NCI-H2196 (cell line): Measurements from ENCODE around the gene KLHL22.
"Not testable (repeated sequence)": the region's sequence is repeated elsewhere in the genome, so short reads cannot be mapped to it uniquely, and the experiment has no call there.

Experiments
- DNase-seq: peaks from one replicate; lab custom pipeline; 2025; ENCODE audit not compliant: unreplicated experiment; lab: John Stamatoyannopoulos, UW

The KLHL22 gene

DNA sequence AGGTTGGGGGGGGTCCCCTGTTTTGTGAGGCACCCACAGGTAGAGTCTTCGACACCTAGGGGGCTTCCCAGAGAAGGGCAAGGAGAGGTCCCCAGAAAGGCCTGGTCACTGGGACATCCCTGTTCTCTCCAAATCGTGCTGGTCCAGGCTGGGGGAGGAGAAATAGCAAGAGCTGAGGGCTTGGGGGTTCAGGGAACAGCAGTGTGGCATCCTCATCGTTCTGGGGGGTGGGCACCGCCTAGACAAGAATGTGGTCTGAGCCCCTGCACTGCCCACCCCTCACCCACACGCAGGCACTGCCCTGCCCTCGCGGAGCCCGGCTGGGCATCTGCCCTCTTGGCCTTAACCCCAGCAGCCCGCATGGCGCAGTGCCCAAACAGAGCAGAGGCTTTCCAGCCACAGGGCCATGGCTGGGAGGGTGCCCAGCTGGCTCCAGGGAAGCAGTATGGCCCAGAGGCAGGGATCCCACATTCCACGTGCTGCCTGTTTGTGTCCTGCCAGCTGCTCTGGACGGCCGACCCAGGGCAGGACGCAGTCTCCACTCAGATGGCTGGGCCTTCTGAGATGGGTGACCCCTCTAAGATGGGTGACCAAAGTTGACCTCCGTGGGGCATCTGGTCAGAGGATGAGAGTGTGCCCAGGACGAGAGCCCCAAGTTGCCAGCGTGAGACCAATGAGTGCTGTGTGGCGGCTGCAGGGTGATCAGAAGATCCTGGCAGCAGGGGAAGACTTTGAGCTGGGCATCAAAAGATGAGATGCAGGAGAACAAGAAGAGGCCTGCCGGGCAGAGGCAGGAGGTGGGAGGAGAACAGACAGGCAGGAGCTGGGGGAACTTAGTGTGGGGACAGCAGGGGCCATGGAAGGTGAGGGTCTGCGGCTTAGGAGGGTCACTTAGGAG lies 72.3 kb downstream of the KLHL22 start:
- DNase-seq: no peak

DNA sequence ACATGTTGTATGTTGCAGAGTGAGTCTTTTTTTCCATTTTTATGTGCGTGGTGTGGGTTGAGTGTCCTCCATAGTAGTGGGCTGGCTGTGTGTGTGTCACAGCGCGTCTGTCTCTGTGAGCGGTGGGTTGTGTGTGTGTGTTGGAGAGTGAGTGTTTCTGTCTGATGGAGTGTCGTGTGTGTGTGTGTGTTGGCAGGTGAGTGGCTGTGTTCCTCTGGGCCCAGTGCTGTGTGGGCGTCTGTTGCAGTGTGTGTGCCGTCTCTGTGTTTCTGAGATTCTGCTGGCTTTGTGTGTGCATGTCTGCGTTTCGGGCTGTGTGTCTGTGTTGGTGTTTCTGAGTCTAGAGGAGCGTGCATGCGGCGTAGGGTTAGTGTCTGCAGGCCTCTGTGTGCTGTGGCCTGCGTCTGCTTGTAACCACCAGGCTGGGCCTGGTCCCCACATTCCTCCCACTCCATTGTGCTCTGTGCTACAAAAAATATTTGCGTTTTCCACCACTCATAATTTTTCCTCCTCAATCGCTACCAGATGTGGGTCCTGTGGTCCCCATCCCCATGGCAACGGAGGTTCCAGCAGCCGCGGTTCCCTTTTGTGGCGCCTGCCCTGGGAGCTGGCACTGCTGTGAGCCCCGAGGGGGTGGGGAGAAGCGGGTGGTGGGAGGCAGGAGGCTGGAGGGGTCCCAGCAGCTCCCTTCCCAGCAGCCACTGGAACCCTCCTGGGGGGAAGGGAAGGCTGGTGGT lies 73.2 kb downstream of the KLHL22 start:
- no peak for DNase-seq

DNA sequence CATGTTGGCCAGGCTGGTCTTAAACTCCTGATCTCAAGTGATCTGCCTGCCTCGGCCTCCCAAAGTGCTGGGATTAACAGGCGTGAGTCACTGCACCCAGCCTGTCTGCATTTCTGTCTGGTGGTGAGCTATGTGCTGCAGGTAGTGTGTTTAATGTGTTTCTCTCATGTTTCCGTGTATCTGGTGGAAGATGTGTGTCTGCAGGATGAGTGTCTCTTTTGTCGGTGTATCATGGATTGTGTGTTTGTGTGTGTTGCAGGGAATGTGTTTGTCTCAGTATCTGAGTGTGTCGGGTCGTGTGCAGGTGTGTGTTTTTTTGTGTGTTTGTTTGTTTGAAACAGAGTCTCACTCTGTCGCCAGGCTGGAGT lies 74.1 kb downstream of the KLHL22 start:
- no peak for DNase-seq

DNA sequence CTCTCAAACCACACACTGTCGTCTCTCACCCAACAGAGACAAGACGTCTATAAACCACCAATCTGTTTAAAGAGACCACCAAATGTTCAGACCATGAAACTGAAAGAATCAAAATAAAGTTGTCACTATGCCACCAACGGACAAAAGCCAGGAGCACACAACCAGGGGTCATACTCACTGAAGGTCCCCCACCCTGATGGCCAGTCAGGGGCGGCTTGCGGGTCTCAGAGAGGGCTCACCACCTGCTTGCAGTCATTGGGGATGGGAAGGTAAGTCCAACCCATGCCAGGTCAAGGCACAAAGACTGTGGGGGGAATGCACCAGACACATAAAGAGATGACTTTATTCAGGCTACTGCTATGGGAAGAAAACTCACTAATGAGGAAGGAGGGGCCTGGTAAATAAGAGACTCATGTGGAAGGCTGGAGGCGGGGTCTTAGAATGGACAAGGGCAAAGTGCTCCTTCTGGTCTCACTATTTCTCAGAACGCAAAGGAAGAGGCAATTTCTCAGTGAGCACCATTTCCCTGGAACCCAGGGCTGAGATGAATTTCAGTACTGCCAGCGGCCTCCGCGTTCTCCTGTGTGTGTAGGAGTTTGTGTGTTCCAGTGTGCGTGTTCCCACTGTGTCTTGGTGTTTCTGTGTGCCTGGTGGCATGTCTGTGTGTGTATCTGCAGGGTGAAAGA lies 75.3 kb downstream of the KLHL22 start:
- DNase-seq: no peak

DNA sequence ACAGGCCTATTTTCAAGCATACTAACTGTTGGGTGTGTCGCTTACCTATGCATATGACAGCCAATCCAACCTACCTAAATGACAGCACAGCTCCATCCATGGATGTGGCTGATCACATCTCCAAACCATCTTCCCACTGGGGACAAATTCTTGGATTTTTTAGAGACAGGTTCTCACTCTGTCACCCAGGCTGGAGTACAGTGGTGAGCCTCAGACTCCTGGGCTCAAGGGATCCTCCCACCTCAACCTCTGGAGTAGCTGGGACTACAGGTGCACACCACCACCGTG lies 76.0 kb downstream of the KLHL22 start:
- no peak for DNase-seq

DNA sequence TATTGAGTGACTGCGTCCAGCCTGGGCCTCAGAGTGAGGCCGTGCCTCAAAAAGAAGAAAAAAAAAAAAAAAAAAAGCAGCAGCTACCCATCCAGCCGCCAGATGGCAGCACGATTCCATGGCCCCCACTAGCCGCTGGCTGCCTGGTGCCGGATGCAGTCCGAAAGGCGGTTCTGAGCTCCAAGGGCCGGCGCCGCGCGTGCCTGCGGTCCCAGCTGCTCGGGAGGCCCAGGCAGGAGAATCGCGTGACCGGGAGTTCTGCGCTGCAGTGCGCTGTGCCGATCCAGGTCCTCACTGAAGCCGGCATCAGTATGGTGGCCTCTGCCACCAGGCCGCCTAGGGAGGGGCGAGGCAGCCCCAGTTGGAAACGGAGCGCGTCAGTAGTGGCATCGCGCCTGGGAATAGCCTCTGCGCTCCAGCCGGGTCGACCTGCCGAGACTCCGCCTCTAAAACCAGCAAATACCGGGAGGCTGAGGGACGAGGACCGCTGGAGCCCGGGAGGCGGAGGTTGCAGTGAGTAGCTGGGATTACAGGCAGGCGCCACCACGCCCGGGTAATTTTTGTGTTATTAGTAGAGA lies 77.3 kb downstream of the KLHL22 start:
- DNase-seq: peak; percentile 60

DNA sequence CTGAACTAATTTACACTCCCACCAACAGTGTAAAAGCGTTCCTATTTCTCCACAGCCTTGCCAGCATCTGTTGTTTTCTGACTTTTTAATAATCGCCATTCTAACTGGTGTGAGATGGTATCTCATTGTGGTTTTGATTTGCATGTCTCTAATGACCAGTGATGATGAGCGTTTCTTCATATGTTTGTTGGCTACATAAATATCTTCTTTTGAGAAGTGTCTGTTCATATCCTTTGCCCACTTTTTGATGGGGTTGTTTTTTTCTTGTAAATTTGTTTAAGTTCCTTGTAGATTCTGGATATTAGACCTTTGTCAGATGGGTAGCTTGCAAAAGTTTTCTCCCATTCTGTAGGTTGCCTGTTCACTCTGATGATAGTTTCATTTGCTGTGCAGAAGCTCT lies 79.9 kb downstream of the KLHL22 start:
- not testable (repeated sequence) for DNase-seq

DNA sequence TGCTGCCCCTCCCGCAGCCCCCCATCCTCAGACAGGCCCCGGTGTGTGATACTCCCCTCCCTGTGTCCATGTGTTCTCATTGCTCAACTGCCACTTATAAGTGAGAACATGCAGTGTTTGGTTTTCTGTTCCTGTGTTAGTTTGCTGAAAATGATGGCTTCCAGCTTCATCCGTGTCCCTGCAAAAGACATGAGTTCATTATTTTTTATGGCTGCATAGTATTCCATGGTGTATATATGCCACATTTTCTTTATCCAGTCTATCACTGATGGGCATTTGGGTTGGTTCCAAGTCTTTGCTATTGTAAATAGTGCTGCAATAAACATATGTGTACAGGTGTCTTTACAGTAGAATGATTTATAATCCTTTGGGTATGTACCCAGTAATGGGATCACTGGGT lies 80.4 kb downstream of the KLHL22 start:
- not testable (repeated sequence) for DNase-seq

DNA sequence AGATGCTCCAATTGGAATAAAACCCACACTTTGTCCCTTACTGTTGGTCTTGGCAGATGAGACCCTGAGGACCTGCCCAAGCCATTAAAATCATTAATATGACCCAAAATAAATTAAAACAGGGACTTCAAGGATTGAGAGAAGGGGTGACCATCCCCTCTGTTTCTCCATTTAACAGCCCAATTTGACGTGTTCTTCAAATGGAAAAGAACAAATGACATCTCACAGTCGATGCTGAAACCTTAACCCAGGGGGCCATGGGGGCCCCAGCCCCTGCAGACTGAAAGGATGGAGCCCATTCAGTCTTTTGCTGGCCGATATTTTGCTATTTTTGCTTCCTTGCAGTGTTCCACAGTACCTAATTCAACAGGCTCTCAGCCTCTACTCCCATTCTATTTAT lies 81.1 kb downstream of the KLHL22 start:
- no peak for DNase-seq

DNA sequence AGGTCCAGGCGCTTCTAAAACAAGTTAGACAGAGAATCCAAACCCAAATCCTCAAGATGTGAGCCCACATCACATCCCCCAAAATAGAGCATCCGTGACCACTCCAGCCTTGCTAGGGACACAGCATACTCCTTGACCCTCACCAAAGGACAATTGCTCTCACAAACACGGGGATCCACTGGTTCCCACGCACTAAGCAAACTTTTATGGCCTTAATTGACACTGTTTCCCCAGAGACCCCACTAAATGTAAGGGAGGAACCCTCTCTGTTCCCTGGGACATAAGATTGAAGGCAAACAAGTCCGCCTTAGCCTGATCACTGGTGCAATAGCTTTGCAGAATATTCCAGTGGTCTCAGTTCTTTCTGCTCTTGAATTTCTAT lies 81.5 kb downstream of the KLHL22 start:
- no peak for DNase-seq

DNA sequence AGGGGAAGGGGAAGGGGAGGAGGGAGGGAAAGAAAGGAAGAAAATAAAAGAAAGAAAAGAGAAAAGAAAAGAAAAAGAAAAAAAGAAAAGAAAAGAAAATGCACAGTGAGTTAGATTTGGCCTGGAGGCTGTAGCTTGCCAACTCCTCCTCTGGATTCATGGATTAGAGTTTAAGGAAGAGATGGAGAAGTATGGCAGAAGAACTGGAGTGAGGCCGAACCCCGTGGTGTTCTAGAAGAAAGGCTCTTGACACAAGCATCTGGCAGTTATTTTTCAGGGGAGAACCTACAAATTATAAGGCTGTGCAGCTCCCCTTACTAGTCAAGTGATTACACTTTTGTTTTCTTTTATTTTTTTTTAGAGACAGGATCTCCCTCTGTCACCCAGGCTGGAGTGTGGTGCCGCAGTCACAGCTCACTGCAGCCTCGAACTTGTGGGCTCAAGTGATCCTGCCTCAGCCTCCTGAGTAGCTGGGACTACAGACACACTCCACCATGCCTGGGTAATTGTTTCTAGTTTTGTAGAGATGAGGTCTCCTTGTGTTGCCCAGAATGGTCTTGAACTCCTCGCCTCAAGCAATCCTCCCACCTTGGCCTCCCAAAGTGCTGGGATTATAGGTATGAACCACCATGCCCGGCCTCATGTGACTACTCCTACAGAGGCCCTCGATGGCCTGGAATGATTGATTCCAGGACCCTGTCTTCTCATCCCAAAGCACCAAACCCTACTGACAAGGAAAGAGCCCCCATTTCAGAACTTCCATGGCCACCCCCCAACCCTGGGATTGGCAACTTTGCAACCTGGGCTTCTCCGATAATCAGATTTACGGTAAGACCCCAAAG lies 82.2 kb downstream of the KLHL22 start:
- no peak for DNase-seq

DNA sequence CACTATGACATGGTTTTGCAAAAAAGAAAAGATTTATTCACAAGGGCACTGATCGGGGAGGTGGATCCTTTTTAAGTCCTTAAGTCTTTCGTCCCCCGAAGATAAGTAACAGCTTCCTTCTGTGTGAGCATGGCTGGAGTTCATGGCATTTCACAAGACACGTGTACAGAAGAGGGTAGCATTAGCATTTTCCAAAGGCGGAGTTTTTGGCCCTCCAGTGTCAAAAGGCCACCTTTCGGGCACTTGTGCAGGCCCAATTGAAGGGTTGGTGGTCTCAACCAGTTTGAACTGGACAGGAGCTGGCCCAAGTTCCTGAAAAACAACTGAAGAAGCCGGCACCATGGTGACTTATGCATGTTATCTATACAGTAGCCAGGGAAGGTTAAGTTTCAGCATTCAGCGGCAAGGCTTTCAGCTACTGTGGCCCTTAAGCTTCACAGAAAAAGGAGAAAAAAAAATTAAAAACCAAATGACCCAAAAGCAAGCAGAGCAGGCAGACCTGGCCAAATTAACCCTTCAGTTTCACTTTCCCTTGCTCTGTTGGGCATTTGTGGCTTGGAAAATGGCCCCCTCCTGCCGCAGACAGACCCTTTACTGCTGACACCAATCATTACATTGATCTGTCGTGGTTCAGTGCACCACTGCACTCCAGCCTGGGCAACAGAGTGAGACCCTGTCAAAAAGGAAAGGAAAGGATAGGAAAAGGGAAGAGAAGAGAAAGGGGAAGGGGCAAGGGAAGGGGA lies 83.0 kb downstream of the KLHL22 start:
- no peak for DNase-seq

DNA sequence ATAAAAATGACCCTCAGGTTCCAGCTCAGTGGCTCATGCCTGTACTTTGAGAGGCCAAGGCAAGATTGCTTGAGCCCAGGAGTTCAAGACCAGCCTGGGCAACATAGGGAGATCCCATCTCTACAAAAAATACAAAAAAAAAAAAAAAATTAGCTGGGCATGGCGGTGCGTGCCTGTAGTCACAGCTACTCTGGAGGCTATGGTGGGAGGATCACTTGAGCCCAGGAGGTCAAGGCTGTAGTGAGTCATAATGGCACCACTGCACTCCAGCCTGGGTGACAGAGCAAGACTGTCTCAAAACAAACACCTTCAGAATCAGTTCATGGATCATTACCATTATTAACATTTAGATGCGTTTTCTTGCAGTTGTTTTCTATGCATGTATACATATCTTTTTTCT lies 86.2 kb downstream of the KLHL22 start:
- DNase-seq: not testable (repeated sequence)

DNA sequence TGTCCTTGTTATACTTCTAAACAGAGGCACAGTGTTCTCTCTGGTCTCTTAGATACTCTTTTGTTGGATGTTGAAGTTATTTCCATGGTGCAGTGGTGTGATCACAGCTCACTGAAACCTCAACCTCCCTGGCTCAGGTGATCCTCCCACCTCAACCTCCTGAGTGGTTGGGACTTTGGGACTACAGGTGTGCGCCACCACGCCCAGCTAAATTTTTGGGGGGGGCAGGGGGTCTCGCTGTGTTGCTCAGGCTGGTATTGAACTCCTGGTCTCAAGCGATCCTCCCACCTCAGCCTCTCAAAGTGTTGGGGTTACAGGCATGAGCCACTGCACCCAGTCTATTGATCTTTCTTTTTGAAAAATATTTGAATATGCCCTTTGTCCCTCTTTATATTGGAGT lies 86.7 kb downstream of the KLHL22 start:
- no peak for DNase-seq

DNA sequence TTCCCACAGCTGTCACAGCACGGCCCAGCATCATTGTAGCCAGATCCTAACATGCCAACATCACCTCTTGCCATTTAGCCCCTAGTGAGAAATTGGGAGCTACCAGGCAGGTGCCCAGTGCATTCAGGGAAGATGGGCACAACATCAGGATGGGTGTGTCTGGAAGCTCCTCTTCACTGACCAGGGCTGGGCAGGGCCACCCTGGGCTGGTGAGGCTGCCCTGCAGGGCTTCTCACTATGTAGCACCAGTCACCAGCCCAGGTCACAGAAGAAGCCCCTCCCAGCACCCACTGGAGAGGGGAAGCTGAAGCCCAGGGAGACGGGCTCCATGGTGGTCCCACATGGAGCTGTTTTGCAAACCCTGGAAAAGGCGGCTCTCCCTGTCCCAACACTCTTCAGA lies 87.8 kb downstream of the KLHL22 start:
- DNase-seq: no peak

DNA sequence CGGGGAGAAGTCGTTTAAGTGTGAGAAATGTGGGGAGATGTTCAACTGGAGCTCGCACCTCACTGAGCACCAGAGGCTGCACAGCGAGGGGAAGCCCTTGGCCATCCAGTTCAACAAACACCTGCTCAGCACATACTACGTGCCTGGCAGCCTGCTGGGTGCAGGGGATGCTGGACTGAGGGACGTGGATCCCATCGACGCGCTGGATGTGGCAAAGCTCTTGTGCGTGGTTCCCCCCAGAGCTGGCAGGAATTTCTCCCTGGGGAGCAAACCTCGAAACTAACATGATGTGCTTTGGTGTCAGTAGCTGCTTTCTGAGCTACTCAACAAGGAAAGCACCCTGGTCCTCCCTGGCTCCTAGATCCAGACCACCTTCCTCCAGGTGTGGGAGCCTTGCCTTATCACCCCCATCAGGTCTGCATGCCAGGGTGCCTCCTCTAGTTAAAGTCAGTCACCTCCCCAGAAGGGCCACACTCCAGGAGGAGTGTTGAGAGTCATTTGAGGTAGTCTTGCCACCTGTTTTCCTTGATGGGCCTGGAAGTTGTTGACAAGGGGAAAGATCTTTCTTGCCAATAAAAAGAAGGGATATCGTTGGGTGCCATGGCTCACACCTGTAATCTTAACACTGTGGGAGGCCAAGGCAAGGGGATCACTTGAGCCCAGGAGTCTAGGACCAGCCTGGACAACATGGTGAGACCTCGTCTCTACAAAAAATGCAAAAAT lies 88.7 kb downstream of the KLHL22 start:
- DNase-seq: no peak

DNA sequence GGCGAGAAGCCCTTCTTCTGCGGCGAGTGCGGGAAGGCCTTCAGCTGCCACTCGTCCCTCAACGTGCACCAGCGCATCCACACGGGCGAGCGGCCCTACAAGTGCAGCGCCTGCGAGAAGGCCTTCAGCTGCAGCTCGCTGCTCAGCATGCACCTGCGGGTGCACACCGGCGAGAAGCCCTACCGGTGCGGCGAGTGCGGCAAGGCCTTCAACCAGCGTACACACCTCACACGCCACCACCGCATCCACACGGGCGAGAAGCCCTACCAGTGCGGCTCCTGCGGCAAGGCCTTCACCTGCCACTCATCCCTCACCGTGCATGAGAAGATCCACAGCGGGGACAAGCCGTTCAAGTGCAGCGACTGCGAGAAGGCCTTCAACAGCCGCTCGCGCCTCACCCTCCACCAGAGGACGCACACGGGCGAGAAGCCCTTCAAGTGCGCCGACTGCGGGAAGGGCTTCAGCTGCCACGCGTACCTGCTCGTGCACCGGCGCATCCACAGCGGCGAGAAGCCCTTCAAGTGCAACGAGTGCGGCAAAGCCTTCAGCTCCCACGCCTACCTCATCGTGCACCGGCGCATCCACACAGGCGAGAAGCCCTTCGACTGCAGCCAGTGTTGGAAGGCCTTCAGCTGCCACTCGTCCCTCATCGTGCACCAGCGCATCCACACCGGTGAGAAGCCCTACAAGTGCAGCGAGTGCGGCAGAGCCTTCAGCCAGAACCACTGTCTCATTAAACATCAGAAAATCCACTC lies 89.5 kb downstream of the KLHL22 start:
- DNase-seq: no peak

DNA sequence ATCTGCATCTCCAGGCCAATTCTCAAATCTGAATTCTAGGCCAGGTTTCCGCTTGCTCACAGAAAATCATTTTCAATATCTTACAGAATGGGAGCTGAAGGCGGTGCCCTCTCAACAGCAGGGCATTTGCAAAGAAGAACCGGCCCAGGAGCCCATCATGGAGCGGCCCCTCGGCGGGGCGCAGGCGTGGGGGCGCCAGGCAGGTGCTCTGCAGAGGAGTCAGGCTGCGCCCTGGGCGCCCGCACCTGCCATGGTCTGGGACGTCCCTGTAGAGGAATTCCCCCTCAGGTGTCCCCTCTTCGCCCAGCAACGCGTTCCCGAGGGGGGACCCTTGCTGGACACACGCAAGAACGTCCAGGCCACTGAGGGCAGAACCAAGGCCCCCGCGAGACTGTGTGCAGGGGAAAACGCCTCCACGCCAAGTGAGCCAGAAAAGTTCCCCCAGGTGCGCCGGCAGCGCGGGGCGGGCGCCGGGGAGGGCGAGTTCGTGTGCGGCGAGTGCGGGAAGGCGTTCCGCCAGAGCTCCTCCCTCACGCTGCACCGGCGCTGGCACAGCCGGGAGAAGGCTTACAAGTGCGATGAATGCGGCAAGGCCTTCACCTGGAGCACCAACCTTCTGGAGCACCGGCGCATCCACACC lies 90.2 kb downstream of the KLHL22 start:
- DNase-seq: no peak
